Hepatocyte (in vitro differentiated cells): ENCODE measurements around the gene TXNL4B. TPM values are rescaled to one million over a fixed set of nuclear protein-coding genes. Genes with fewer than 3 reads are reported as not detected.
A peak's percentile ranks its signal among the peaks of the same experiment; 100 is the strongest.

Source experiments
- DNase-seq: peaks from one replicate; pipeline ENCODE4 v3.0.0-alpha.2; 2016; ENCODE audit warnings: low spot score
- H2AFZ ChIP-seq: fragments of 200-600 bp; sonication (generic); 2 replicates; pipeline ENCODE4 v1.6.0; 2016; ENCODE audit warnings: antibody characterized with exemption, mild to moderate bottlenecking
- H3K27ac ChIP-seq: fragments of 200-600 bp; sonication (generic); 2 replicates; pipeline ENCODE4 v1.5.1; 2016; ENCODE audit warnings: mild to moderate bottlenecking
- H3K27me3 ChIP-seq: fragments of 200-600 bp; sonication (generic); 2 replicates; pipeline ENCODE4 v1.6.1; 2016
- H3K36me3 ChIP-seq: fragments of 200-600 bp; sonication (generic); replicated peaks from 2 replicates; pipeline ENCODE4 v1.5.1; 2016; ENCODE audit warnings: low read depth; ENCODE audit not compliant: insufficient read depth
- H3K4me1 ChIP-seq: fragments of 200-600 bp; sonication (generic); 2 replicates; pipeline ENCODE4 v1.5.1; 2016; ENCODE audit warnings: mild to moderate bottlenecking, moderate library complexity; ENCODE audit not compliant: insufficient read depth
- H3K4me2 ChIP-seq: fragments of 200-600 bp; sonication (generic); 2 replicates; pipeline ENCODE4 v1.6.0; 2016
- H3K4me3 ChIP-seq: fragments of 200-600 bp; sonication (generic); 2 replicates; pipeline ENCODE4 v1.5.1; 2016; ENCODE audit warnings: mild to moderate bottlenecking
- H3K79me2 ChIP-seq: fragments of 200-600 bp; sonication (generic); 2 replicates; pipeline ENCODE4 v1.6.0; 2017; ENCODE audit warnings: mild to moderate bottlenecking
- H3K9me2 ChIP-seq: fragments of 200-600 bp; sonication (generic); replicated peaks from 2 replicates; pipeline ENCODE4 v1.6.0; 2017; ENCODE audit warnings: mild to moderate bottlenecking; ENCODE audit not compliant: insufficient read depth
- H3K9me3 ChIP-seq: fragments of 200-600 bp; sonication (generic); 2 replicates; pipeline ENCODE4 v1.5.1; 2016; ENCODE audit warnings: low read depth, mild to moderate bottlenecking
- H4K20me1 ChIP-seq: fragments of 200-600 bp; sonication (generic); 2 replicates; pipeline ENCODE4 v1.6.0; 2016; ENCODE audit warnings: mild to moderate bottlenecking; ENCODE audit not compliant: insufficient read depth, poor library complexity, severe bottlenecking
- EZH2 ChIP-seq: fragments of 200-600 bp; sonication (generic); IDR thresholded peaks from 2 replicates; pipeline ENCODE4 v1.6.1; 2016; ENCODE audit warnings: antibody characterized with exemption, mild to moderate bottlenecking, borderline replicate concordance
- EZH2phosphoT487 ChIP-seq: fragments of 200-600 bp; sonication (generic); IDR thresholded peaks from one replicate; pipeline ENCODE4 v1.6.1; 2018; ENCODE audit warnings: antibody characterized with exemption, mild to moderate bottlenecking, low read depth, moderate library complexity; ENCODE audit not compliant: unreplicated experiment, severe bottlenecking
- WGBS: methylation state at CpG from one replicate; pipeline ENCODE4 v1.1.6; 2016; ENCODE audit warnings: low lambda C conversion rate; ENCODE audit errors: missing lambda C conversion rate; 5-methylcytosine and 5-hydroxymethylcytosine counted together
- polyA plus RNA-seq: library from polyadenylated mRNA; unstranded; fragments of >200 nt; fragmentation: Nextera tagmentation; extraction: Ambion mirVana; gene quantifications from 2 replicates; pipeline ENCODE4 v1.2.1, GENCODE V29; 2016
- total RNA-seq: library from RNA; depleted of rRNA; stranded (reverse); fragments of >200 nt; gene quantifications from 2 replicates; pipeline ENCODE4 v1.2.3, GENCODE V29; 2014
- TF ChIP-seq, protein P1 (sequence below): fragments of 200-600 bp; sonication (generic); IDR thresholded peaks from 2 replicates; pipeline ENCODE4 v1.5.1; 2016; ENCODE audit warnings: antibody characterized with exemption, mild to moderate bottlenecking; ENCODE audit not compliant: poor library complexity

TXNL4B gene
- 9.2 and 10.0 TPM in 2 replicates for total RNA-seq
- polyA plus RNA-seq = 8.5 and 10.9 TPM in 2 replicates

DNA sequence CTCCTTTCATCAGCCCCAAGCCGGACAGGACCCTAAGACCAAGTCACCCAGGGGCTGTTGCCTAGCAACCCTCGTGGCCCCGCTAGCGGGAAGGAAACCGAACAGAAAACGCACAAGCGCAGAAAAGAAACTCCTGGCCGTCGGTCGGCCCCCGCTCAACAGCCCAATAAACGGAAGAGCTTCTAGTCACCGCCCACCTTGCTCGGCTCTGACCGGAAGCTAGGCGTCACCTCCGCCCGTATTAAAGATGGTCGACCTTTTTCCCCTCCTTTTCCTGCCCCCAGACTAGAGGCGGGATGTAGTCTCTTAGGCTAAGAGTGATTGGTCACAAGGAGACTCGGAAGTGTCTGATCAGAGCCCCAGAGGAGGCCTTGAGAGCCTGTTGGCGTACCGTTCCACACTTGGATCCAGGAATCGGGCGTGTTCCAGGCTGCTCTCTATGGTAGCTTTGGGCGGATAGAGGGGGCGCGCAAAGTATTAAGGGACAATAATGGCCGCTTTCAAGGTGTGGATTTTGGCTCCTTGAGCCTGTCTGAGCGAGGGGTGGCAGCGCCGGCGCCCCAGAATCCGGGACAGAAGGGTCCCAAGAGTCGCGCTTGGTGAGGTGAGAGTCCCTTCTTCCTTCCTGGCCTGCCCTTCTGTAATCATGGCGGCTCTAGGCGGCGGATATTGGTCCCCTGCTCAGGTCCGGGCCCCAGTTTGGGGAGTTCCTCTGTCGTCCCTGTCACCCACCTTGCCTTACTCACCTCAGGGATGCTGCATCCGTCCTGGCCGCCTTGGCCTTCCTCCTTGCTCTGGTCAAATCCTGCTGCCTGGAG, at the start of gene TXNL4B, which contains the start of gene DHX38:
Gene TXNL4B (minus strand): TSS at position 173 of the 818 bp plus-strand sequence. CDS start 2,871 bp downstream, outside the sequence.
Gene DHX38 (plus strand): TSS at position 400 of the 818 bp plus-strand sequence. CDS start 2,311 bp downstream, outside the sequence.
- Histone ChIP-seq H2AFZ (peak within 1 kb of the TSS; percentile 43), H4K20me1 (no peaks in the 10 kb centered on the region), H3K4me2 (peak within 1 kb of the TSS; percentile 96), H3K9me2 (no peaks in the 10 kb centered on the region), H3K79me2 (peaks cover 62% of the 10 kb centered on the region), H3K4me3 (peak within 1 kb of the TSS; percentile 60), H3K9me3 (no peaks in the 10 kb centered on the region), H3K36me3 (no peaks in the 10 kb centered on the region), H3K27me3 (no peaks in the 10 kb centered on the region), H3K4me1 (peaks cover 18% of the 10 kb centered on the region), H3K27ac (peak within 1 kb of the TSS; percentile 86)
- peak; percentile 98 for DNase-seq
- 2% methylated on average over 42 of the region's 43 CpGs for WGBS
- TF ChIP-seq EZH2phosphoT487 (no peak), EZH2 (no peak)
- TF ChIP-seq, protein P1, sequence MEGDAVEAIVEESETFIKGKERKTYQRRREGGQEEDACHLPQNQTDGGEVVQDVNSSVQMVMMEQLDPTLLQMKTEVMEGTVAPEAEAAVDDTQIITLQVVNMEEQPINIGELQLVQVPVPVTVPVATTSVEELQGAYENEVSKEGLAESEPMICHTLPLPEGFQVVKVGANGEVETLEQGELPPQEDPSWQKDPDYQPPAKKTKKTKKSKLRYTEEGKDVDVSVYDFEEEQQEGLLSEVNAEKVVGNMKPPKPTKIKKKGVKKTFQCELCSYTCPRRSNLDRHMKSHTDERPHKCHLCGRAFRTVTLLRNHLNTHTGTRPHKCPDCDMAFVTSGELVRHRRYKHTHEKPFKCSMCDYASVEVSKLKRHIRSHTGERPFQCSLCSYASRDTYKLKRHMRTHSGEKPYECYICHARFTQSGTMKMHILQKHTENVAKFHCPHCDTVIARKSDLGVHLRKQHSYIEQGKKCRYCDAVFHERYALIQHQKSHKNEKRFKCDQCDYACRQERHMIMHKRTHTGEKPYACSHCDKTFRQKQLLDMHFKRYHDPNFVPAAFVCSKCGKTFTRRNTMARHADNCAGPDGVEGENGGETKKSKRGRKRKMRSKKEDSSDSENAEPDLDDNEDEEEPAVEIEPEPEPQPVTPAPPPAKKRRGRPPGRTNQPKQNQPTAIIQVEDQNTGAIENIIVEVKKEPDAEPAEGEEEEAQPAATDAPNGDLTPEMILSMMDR = no peak

GRCh38 chr16:72142476-72142875, 49.1 kb upstream of the TXNL4B start:
- no peak for DNase-seq
- 44% methylated on average over 1 of the region's 1 CpG for WGBS
- H3K4me3 ChIP-seq = no peak overlapping the region
- H3K9me3 ChIP-seq = no peaks in the 10 kb centered on the region
- H4K20me1 ChIP-seq = no peaks in the 10 kb centered on the region
- H3K4me2 ChIP-seq = no peak overlapping the region
- TF ChIP-seq EZH2phosphoT487 (no peak), EZH2 (no peak)
- TF ChIP-seq, protein P1 = no peak
- H3K36me3 ChIP-seq = no peaks in the 10 kb centered on the region
- H3K27me3 ChIP-seq = no peaks in the 10 kb centered on the region
- H3K79me2 ChIP-seq = no peaks in the 10 kb centered on the region
- H3K27ac ChIP-seq = no peak overlapping the region
- H3K4me1 ChIP-seq = no peaks in the 10 kb centered on the region
- H2AFZ ChIP-seq = no peak overlapping the region
- no peaks in the 10 kb centered on the region for H3K9me2 ChIP-seq

- no peak for DNase-seq
- no peak overlapping the region for H2AFZ ChIP-seq
- H3K4me2 ChIP-seq = no peak overlapping the region
- TF ChIP-seq EZH2 = no peak
- TF ChIP-seq, protein P1 = no peak
- no peak for TF ChIP-seq EZH2phosphoT487
- no peaks in the 10 kb centered on the region for H3K79me2 ChIP-seq
- no peaks in the 10 kb centered on the region for H3K27me3 ChIP-seq
- H3K36me3 ChIP-seq = no peaks in the 10 kb centered on the region
- H3K4me1 ChIP-seq = no peaks in the 10 kb centered on the region
- no peaks in the 10 kb centered on the region for H3K9me3 ChIP-seq
- H3K27ac ChIP-seq = no peak overlapping the region
- 100% methylated on average over 2 of the region's 2 CpGs for WGBS
- H3K4me3 ChIP-seq = no peak overlapping the region
- no peaks in the 10 kb centered on the region for H3K9me2 ChIP-seq
- H4K20me1 ChIP-seq = no peaks in the 10 kb centered on the region
Observed at GRCh38 chr16:72139908-72140307, 46.5 kb upstream of the TXNL4B start.
